Upper lobe of left lung (tissue), 4 donors: ENCODE results near the gene GNA12.
"Not testable (repeated sequence)": the region's sequence is repeated elsewhere in the genome, so short reads cannot be mapped to it uniquely, and the experiment has no call there.

Experiments used
- CTCF ChIP-seq, 6 experiments: fragments of 450-650 bp in 4 of 6; fragments of 200-600 bp in 2 of 6; sonication (generic) in 2 of 6; IDR thresholded peaks; one replicate each; pipeline ENCODE4 v1.5.1; 2016 to 2019; ENCODE audit warnings: antibody characterized with exemption in 6 of 6
- EP300 ChIP-seq, 4 donors: sonication (generic); formaldehyde crosslinking; IDR thresholded peaks; one replicate each; pipeline ENCODE4 v1.5.1; 2017; ENCODE audit warnings: antibody characterized with exemption in 4 of 4, control low read depth in 2 of 4
- POLR2A ChIP-seq, 4 donors: fragments of 450-650 bp; IDR thresholded peaks; one replicate each; pipeline ENCODE4 v1.5.1; 2016 to 2017; ENCODE audit warnings: antibody characterized with exemption in 4 of 4, mild to moderate bottlenecking in 2 of 4
- POLR2AphosphoS5 ChIP-seq, 2 donors: sonication (generic); formaldehyde crosslinking; IDR thresholded peaks; one replicate each; pipeline ENCODE4 v1.5.1; 2017; ENCODE audit warnings: antibody characterized with exemption in 2 of 2

DNA sequence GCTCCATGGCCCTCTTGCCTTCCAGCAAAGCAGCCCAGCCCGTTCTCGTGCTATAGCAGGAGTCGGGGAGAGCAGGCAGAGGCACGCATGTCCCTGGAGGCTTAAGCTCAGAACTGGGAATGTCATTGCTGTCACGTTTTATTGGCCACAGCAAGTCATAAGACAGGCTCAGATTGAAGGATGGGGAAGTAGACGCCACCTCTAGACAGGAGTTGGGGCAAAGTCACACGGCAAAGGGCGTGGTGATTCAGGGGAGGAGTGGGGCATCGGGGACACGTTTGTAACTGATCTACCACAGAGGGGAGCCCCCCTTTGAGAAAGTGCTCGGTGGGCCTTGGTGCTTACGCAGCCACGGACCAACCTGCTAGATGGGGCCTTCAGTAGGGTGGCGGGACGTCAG lies 165.7 kb downstream of the GNA12 start:
- TF ChIP-seq CTCF, POLR2A, POLR2AphosphoS5, EP300 (IDR thresholded peaks at IDR 0.05): not testable (repeated sequence)
